HUDEP-2 (cell line): Measurements from ENCODE around the gene GEMIN7.

Source experiments
- DNase-seq, 76 experiments: peaks; one replicate each; lab custom pipeline; 2025; ENCODE audit not compliant: unreplicated experiment in 76 of 76; lab: John Stamatoyannopoulos, UW

The GEMIN7 gene

GRCh38 chr19:45059258-45059965 is 19.6 kb upstream of the GEMIN7 start:
- DNase-seq, result peak in 73 of 76 experiments; percentile 29 to 92 (median 80)

GRCh38 chr19:45061965-45062364 is 17.1 kb upstream of the GEMIN7 start:
- DNase-seq, result no peak

GRCh38 chr19:45063851-45064801 is 14.9 kb upstream of the GEMIN7 start:
- DNase-seq, result no peak

- no peak for DNase-seq
Observed at GRCh38 chr19:45066921-45067661, 12.0 kb upstream of the GEMIN7 start.

- DNase-seq, result no peak
Observed at GRCh38 chr19:45068041-45068440, 11.0 kb upstream of the GEMIN7 start.

GRCh38 chr19:45069056-45069455 is 10.0 kb upstream of the GEMIN7 start:
- peak in 3 of 76 experiments; percentile 11 to 25 (median 19) for DNase-seq

- no peak for DNase-seq
Observed at GRCh38 chr19:45070214-45070613, 8.8 kb upstream of the GEMIN7 start.

- no peak for DNase-seq
Observed at GRCh38 chr19:45070861-45071544, 8.1 kb upstream of the GEMIN7 start.

GRCh38 chr19:45071545-45071938 is 7.5 kb upstream of the GEMIN7 start:
- no peak for DNase-seq

- no peak for DNase-seq
Observed at GRCh38 chr19:45071969-45072790, 6.9 kb upstream of the GEMIN7 start.

- DNase-seq, result no peak
Observed at GRCh38 chr19:45074744-45075300, 4.2 kb upstream of the GEMIN7 start.

- DNase-seq, result peak in 75 of 76 experiments; percentile 47 to 97 (median 88)
Observed at GRCh38 chr19:45075301-45076028, 3.6 kb upstream of the GEMIN7 start.

GRCh38 chr19:45076029-45076850 is 2.8 kb upstream of the GEMIN7 start, which contains the start of gene ZNF296:
TSS of gene ZNF296 (minus strand) at chr19:45076478. CDS start at chr19:45076373, 105 bp downstream.
- peak in 74 of 76 experiments; percentile 51 to 94 (median 82) for DNase-seq

GRCh38 chr19:45076851-45077730 is 2.0 kb upstream of the GEMIN7 start:
- peak in 6 of 76 experiments; percentile 12 to 29 (median 20) for DNase-seq

- no peak for DNase-seq
Observed at GRCh38 chr19:45078390-45079062, 534 bp upstream of the GEMIN7 start.

GRCh38 chr19:45079911-45080370 is 881 bp downstream of the GEMIN7 start:
- peak in 62 of 76 experiments; percentile 16 to 76 (median 44) for DNase-seq
